Medulla oblongata (tissue), 1 donor: ENCODE results near the gene DYRK1A.
"Not testable (repeated sequence)": the region's sequence is repeated elsewhere in the genome, so short reads cannot be mapped to it uniquely, and the experiment has no call there.

Source experiments
- DNase-seq: peaks from one replicate; pipeline ENCODE4 v3.0.0-alpha.2; 2015; ENCODE audit errors: extremely low spot score

Gene DYRK1A

GRCh38 chr21:37366482-37367316 lies at the start of gene DYRK1A:
Gene DYRK1A, plus strand, starts transcription at chr21:37366773. Its CDS starts 53,602 bp downstream, at chr21:37420375.
- peak; percentile 100 for DNase-seq

- DNase-seq: no peak
Measured at GRCh38 chr21:37319551-37319950, 47.0 kb upstream of the DYRK1A start.

- DNase-seq: no peak
Measured at GRCh38 chr21:37322084-37322483, 44.5 kb upstream of the DYRK1A start.

GRCh38 chr21:37324558-37324957 lies 42.0 kb upstream of the DYRK1A start:
- DNase-seq: no peak

- DNase-seq: not testable (repeated sequence)
Measured at GRCh38 chr21:37328147-37328546, 38.4 kb upstream of the DYRK1A start.

GRCh38 chr21:37331411-37331810 lies 35.2 kb upstream of the DYRK1A start:
- no peak for DNase-seq

- DNase-seq: no peak
Measured at GRCh38 chr21:37335053-37335452, 31.5 kb upstream of the DYRK1A start.

- DNase-seq: no peak
Measured at GRCh38 chr21:37337179-37337578, 29.4 kb upstream of the DYRK1A start.

- DNase-seq: no peak
Measured at GRCh38 chr21:37337831-37338230, 28.7 kb upstream of the DYRK1A start.

GRCh38 chr21:37338671-37339551 lies 27.7 kb upstream of the DYRK1A start:
- no peak for DNase-seq

GRCh38 chr21:37339552-37339939 lies 27.0 kb upstream of the DYRK1A start:
- DNase-seq: no peak

- DNase-seq: no peak
Measured at GRCh38 chr21:37341254-37341960, 25.2 kb upstream of the DYRK1A start.

- DNase-seq: no peak
Measured at GRCh38 chr21:37342046-37342632, 24.4 kb upstream of the DYRK1A start.

- DNase-seq: no peak
Measured at GRCh38 chr21:37346841-37347430, 19.6 kb upstream of the DYRK1A start.

GRCh38 chr21:37348664-37349063 lies 17.9 kb upstream of the DYRK1A start:
- no peak for DNase-seq

- no peak for DNase-seq
Measured at GRCh38 chr21:37350472-37350871, 16.1 kb upstream of the DYRK1A start.

- no peak for DNase-seq
Measured at GRCh38 chr21:37356706-37357105, 9.9 kb upstream of the DYRK1A start.

GRCh38 chr21:37357691-37358090 lies 8.9 kb upstream of the DYRK1A start:
- DNase-seq: no peak

- DNase-seq: no peak
Measured at GRCh38 chr21:37358397-37358796, 8.2 kb upstream of the DYRK1A start.

GRCh38 chr21:37363936-37364335 lies 2.6 kb upstream of the DYRK1A start:
- DNase-seq: no peak

- DNase-seq: peak; percentile 11
Measured at GRCh38 chr21:37364722-37365121, 1.9 kb upstream of the DYRK1A start.
